ENCODE measurements around the gene MAGEA11.

GRCh38 chrX:149721778-149722177, 9.9 kb downstream of the MAGEA11 start:
- no peak for TF ChIP-seq CTCF (optimal IDR thresholded peaks at IDR 0.05 in 1 of 3, IDR thresholded peaks at IDR 0.05 in 1 of 3, conservative IDR thresholded peaks at IDR 0.05 in 1 of 3; ENCODE audit: extremely low read depth in 1 of 3, insufficient read depth in 2 of 3, low read length in 3 of 3)
- TF ChIP-seq EZH2 (IDR thresholded peaks at IDR 0.05; ENCODE audit: low read length): no peak
